Measurements from ENCODE around the gene TMEM181. TPM values are rescaled to one million over a fixed set of nuclear protein-coding genes. Genes with fewer than 3 reads are reported as not detected.
A peak's percentile ranks its signal among the peaks of the same experiment; 100 is the strongest.

The TMEM181 gene
- total RNA-seq, 2 donors from 2014 or later = 21.2 to 21.8 TPM

- H3K4me1 ChIP-seq (ENCODE audit: control insufficient read depth, insufficient read depth, low read length) = no peaks in the 10 kb centered on the region
- no peak overlapping the region for H3K27ac Mint-ChIP-seq
- no peak overlapping the region for H3K4me3 ChIP-seq (ENCODE audit: low read length)
- no peaks in the 10 kb centered on the region for H3K27me3 Mint-ChIP-seq (ENCODE audit: insufficient read depth)
- H3K9me3 Mint-ChIP-seq = no peaks in the 10 kb centered on the region
- WGBS, 2 experiments (ENCODE audit: insufficient coverage in 1 of 2, insufficient read length in 1 of 2) = 95 to 98% methylated on average over 6 to 7 of the region's 9 CpGs
- H3K9ac ChIP-seq (ENCODE audit: extremely low read depth, low read length, poor library complexity, severe bottlenecking) = no peak overlapping the region
- no peak for TF ChIP-seq CTCF (conservative IDR thresholded peaks at IDR 0.05)
- no peaks in the 10 kb centered on the region for H3K27me3 ChIP-seq (ENCODE audit: control insufficient read depth, insufficient read depth, low read length, poor library complexity, severe bottlenecking)
- no peak overlapping the region for H3K27ac ChIP-seq (ENCODE audit: low read depth, low read length)
- no peaks in the 10 kb centered on the region for H3K9me3 ChIP-seq (ENCODE audit: control insufficient read depth, low read length)
- no peak for DNase-seq
- no peaks in the 10 kb centered on the region for H3K36me3 ChIP-seq (ENCODE audit: control insufficient read depth, insufficient read depth, low read length)
- peaks cover 22% of the 10 kb centered on the region for H3K4me1 Mint-ChIP-seq
- peaks cover 9% of the 10 kb centered on the region for H3K36me3 Mint-ChIP-seq (ENCODE audit: low read depth)
- H3K4me3 Mint-ChIP-seq = no peak overlapping the region
These were observed 6.4 kb downstream of the TMEM181 start for GRCh38 chr6:158566207-158566818.

- Mint-ChIP-seq H3K9me3 (no peaks in the 10 kb centered on the region), H3K27ac (no peak overlapping the region), H3K4me3 (no peak overlapping the region), H3K27me3 (ENCODE audit: insufficient read depth) (no peaks in the 10 kb centered on the region), H3K4me1 (peaks cover 21% of the 10 kb centered on the region), H3K36me3 (ENCODE audit: low read depth) (peaks cover 16% of the 10 kb centered on the region)
- H3K36me3 ChIP-seq (ENCODE audit: control insufficient read depth, insufficient read depth, low read length) = no peaks in the 10 kb centered on the region
- no peak overlapping the region for H3K27ac ChIP-seq (ENCODE audit: low read depth, low read length)
- no peak for DNase-seq
- no peak overlapping the region for H3K9ac ChIP-seq (ENCODE audit: extremely low read depth, low read length, poor library complexity, severe bottlenecking)
- no peaks in the 10 kb centered on the region for H3K9me3 ChIP-seq (ENCODE audit: control insufficient read depth, low read length)
- H3K4me3 ChIP-seq (ENCODE audit: low read length) = no peak overlapping the region
- TF ChIP-seq CTCF (conservative IDR thresholded peaks at IDR 0.05) = no peak
- H3K27me3 ChIP-seq (ENCODE audit: control insufficient read depth, insufficient read depth, low read length, poor library complexity, severe bottlenecking) = no peaks in the 10 kb centered on the region
- peaks cover 5% of the 10 kb centered on the region for H3K4me1 ChIP-seq (ENCODE audit: control insufficient read depth, insufficient read depth, low read length)
- 92 to 98% methylated on average over 8 to 10 of the region's 10 CpGs for WGBS, 2 experiments (ENCODE audit: insufficient coverage in 1 of 2, insufficient read length in 1 of 2)
These were observed 7.3 kb downstream of the TMEM181 start for GRCh38 chr6:158567152-158567551.

- no peaks in the 10 kb centered on the region for H3K9me3 ChIP-seq (ENCODE audit: control insufficient read depth, low read length)
- H3K9me3 Mint-ChIP-seq = no peaks in the 10 kb centered on the region
- H3K36me3 Mint-ChIP-seq (ENCODE audit: low read depth) = peaks cover 23% of the 10 kb centered on the region
- no peak overlapping the region for H3K27ac ChIP-seq (ENCODE audit: low read depth, low read length)
- no peaks in the 10 kb centered on the region for H3K36me3 ChIP-seq (ENCODE audit: control insufficient read depth, insufficient read depth, low read length)
- peaks cover 21% of the 10 kb centered on the region for H3K4me1 Mint-ChIP-seq
- no peak for DNase-seq
- H3K4me3 Mint-ChIP-seq = no peak overlapping the region
- no peak overlapping the region for H3K9ac ChIP-seq (ENCODE audit: extremely low read depth, low read length, poor library complexity, severe bottlenecking)
- H3K27me3 Mint-ChIP-seq (ENCODE audit: insufficient read depth) = no peaks in the 10 kb centered on the region
- 90 to 92% methylated on average over 10 to 12 of the region's 12 CpGs for WGBS, 2 experiments (ENCODE audit: insufficient coverage in 1 of 2, insufficient read length in 1 of 2)
- peaks cover 5% of the 10 kb centered on the region for H3K4me1 ChIP-seq (ENCODE audit: control insufficient read depth, insufficient read depth, low read length)
- no peaks in the 10 kb centered on the region for H3K27me3 ChIP-seq (ENCODE audit: control insufficient read depth, insufficient read depth, low read length, poor library complexity, severe bottlenecking)
- no peak for TF ChIP-seq CTCF (conservative IDR thresholded peaks at IDR 0.05)
- H3K4me3 ChIP-seq (ENCODE audit: low read length) = no peak overlapping the region
- peak overlapping the region; percentile 64 for H3K27ac Mint-ChIP-seq
These were observed 8.0 kb downstream of the TMEM181 start for GRCh38 chr6:158567871-158568401.

All from endodermal cell (in vitro differentiated cells).